Measurements from ENCODE around the gene NXF3.
"Not testable (repeated sequence)": the region's sequence is repeated elsewhere in the genome, so short reads cannot be mapped to it uniquely, and the experiment has no call there.

The NXF3 gene

GRCh38 chrX:103051260-103051789 lies 41.6 kb downstream of the NXF3 start:
- ATAC-seq: no peak
- no peak for DNase-seq

GRCh38 chrX:103033371-103033770 lies 59.6 kb downstream of the NXF3 start:
- not testable (repeated sequence) for DNase-seq, ATAC-seq
